GM18511 (cell line): ENCODE results near the gene DOK6.
"Not testable (repeated sequence)": the region's sequence is repeated elsewhere in the genome, so short reads cannot be mapped to it uniquely, and the experiment has no call there.

ENCODE experiments used
- ATAC-seq: cut with Tn5 transposase; IDR thresholded peaks from one replicate; pipeline ENCODE4 v1.9.1; 2021; ENCODE audit warnings: mild to moderate bottlenecking, moderate library complexity; ENCODE audit not compliant: unreplicated experiment

DOK6 gene

DNA sequence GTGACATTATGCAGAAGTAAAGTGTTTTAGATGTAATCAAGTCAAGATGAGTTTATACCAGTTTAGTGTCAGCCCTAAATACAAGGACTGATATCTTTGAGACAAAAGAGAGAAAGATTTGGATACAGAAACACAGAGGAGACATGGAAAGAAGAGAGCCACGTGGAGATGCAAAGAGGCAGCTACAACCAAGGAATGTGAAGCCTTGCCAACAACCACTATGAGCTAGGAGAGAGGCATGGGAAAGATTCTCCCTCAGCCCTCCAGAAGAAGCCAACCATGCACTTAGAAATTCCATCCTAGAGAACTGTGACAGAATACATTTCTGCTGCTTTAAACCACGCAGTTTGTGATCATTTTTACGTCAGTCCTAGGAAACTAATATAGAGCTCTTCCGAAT, 217.2 kb downstream of the DOK6 start:
- ATAC-seq = no peak

GRCh38 chr18:69622184-69622583, 221.5 kb downstream of the DOK6 start:
- ATAC-seq = no peak

- ATAC-seq = no peak
These were observed 222.3 kb downstream of the DOK6 start for GRCh38 chr18:69622961-69623360.

DNA sequence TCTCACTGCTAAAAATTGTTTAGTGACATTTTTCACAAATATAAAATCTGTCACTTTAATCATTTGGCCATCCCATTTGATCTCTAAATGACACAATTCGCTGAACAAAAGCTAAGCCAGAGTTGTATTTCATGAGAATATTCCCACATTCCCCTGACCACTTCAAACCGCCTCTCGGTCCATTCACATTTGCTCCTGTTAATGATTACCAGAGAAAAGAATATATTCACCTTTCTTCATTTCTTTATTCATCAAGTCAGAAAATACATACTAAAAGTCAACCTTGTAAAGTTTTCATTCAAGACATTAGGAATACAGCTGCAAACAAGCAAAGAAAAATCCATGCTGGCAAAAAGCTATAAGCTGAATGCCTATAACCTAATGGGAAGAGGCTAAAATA, 225.5 kb downstream of the DOK6 start:
- no peak for ATAC-seq

- no peak for ATAC-seq
These were observed 226.1 kb downstream of the DOK6 start for GRCh38 chr18:69626643-69627242.

DNA sequence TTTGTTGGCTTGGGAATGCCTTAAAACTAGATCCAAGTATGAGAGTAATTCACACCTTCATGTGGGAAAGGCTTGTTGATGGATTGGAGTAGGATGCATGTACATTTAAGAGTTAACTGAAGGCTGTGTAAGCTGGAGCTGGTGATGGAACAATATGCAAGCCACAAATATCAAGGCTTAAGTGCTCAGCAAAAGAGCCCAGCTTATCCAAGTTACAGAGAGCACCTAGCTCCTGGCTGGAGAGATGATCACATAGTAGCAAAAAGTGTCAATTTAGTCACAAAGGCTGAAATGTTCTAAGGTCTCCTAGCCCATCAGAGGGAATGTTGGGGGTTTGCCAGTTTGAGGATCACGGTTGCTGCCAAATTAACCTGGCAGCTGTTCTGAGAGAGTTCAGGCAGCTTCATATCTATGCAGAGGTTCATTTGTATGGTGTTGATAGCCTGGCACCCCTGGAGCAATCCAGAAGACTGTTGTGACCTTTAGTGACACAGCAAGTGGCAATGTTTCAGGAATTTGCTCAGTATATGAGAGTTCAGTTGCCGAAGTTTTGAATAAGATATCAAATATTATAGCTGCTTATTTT, 228.2 kb downstream of the DOK6 start:
- ATAC-seq = no peak

DNA sequence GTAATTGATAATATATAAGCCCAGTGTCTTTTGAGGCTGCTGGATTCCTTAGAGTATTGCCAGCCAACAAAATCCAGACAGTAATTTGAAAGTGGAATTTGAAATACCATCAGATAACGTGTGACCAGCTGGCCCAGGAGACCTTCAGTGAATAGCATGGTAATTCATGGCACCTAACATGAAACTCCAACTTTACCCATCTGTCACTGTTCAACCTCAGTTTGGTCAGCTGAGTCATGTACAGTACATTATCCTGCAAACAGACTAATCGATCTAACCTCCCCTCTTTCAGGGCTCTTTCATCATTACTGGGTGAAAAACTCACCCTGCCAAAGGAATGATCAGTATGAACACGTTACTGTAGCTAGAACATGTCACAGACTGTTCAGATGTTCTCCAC, 230.6 kb downstream of the DOK6 start:
- ATAC-seq = no peak

DNA sequence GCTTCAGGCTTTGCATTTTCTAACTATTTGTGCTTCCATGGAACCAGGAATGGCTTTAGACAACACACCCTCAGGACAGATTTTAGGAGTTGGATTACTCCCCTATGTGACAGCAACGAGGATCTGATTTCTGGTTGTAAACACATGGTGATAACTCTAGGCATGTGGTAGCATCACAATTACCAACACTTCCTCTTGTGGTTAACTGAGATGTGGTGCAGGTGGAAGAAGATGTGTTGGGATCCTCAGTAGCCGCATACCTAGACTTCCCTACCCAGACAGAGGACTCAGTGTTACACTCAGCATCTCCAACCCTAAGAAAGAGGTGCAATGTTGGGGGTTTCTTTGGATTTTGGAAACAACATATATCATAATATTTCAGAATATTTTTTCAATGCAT, 234.8 kb downstream of the DOK6 start:
- no peak for ATAC-seq

DNA sequence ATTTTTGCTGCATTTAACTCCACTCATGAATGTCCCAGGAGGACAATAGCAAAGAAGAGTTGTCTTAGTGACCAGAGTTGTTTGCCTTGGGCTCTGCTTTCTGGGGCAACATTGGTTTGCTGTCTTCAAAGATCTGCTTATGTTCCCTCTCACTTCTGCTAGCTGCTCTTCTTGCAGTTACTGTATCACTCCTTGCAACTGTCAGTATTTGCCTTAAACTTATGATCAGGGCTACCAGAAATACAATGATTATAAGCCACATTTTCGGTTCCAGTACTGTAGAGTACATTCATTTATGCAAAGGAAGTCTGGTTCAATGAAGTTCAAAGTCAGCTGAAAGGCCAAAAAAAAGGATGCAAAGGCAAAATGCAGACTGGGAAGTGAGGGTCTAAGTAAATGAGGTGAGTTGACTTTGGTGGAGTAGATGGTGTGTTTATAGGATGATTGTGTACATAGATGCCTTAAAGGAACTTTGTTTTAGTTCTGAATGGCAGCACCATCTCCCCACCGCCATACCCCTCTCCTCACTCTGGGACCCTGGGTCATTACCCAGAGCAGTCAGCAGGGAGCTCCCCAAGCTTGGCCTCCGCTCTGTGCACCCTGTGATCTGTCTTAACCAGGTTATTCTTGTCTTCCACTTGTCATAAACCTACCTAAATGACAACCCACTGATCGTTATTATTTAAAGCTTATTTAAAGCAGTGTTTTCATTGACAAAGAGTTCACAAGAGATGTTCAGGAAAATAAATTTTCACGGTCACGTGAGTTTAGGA, 236.0 kb downstream of the DOK6 start:
- no peak for ATAC-seq

DNA sequence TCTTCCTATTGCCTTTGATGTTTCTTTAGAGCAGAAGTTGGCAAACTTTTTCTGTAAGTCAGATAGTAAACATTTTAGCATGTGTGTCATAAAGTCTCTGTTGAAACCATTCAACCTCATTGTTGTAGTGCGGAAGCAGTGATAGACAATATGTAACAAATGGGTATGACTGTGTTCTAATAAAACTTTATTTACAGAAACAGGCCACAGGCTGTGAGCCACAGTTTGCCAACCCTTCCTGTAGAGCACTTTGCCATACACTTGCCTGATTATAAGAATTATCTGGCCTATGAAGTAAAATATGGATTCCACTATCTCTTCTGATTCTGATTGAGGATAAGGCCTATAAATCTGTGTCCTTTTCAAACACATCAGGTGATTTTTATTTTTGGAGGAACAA, 237.4 kb downstream of the DOK6 start:
- no peak for ATAC-seq

DNA sequence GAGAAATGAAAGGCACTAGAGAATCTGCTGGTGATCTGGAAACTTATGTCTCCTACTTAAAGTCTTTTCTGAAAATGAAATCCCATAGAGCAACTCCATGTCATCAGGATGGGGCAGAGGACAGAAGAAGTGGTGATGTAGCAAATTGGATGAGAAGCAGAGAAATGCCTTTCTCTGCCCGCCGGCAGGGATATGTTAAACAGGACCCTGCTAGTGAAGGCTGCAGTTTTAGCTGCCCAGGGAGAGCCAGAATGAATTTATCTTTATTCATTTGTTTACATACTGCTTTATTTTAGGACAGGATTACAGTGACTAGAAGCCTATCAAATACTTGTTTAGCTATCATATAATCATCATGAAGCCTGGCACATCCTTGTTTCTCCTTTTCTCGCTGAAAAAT, 247.0 kb downstream of the DOK6 start:
- ATAC-seq = no peak

- ATAC-seq = no peak
These were observed 247.8 kb downstream of the DOK6 start for GRCh38 chr18:69648486-69648885.

- ATAC-seq = no peak
These were observed 249.0 kb downstream of the DOK6 start for GRCh38 chr18:69649684-69650083.

GRCh38 chr18:69651243-69651642, 250.6 kb downstream of the DOK6 start:
- ATAC-seq = no peak

- no peak for ATAC-seq
These were observed 255.1 kb downstream of the DOK6 start for GRCh38 chr18:69655816-69656215.

DNA sequence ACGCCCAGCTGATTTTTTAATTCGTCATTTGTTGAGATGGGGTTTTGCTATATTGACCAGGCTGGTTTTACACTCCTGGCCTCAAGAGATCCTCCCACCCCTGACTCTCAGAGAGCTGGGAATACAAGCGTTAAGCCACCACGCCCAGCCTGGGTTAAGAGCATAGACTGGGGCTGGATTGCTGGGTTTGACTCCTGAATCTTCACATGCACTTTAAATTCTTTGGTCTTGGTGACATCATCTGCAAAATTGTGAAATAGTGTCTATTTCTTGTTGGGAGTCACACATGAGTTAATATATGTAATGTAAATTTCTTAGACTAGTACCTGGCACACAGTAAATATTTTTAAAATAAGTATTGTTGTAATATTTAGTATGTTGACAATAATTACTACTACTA, 257.4 kb downstream of the DOK6 start:
- no peak for ATAC-seq

- ATAC-seq = no peak
These were observed 258.0 kb downstream of the DOK6 start for GRCh38 chr18:69658685-69659084.

DNA sequence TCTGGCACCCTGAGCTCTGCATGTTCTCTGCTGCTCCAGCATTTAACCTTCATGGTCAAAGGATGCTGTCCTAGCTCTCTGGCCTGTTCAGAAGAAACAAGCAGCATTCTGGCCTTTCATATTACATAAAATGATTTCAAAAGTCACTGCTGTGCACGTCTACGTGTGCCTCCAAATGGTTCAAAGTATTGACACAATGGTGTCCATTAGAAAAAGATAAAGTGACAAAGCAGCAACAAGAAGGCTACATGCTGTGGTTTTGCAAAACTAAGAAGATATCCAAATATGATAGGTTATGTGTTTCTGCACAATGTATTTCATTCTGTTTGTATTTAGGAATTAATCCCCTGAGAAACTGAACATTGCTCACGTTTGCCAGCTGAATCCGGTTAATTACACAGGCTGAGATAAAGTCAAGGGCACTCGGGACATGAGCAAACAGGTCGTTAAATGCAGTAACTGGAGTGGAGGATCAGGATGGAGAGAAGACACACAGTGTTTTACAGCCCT, 258.5 kb downstream of the DOK6 start:
- no peak for ATAC-seq

- ATAC-seq = not testable (repeated sequence)
These were observed 261.4 kb downstream of the DOK6 start for GRCh38 chr18:69662090-69662489.

DNA sequence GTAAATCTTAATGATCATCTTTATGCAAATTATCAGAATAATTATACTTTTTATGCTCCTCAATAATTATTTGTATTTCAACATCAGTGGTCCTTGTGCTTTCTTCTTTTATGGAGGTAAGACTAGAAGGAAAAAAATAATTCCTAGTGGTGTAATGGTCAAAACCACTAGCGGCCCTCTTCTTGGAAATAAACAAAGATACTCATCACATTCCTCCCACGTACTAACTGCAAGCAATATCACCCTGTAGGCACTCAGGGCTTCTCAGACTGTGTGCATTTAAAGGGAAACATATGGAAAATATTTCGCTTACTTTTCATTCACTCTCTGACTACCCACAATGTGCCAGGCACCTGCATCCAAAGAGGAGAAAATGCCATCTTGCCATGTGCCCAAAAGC, 263.7 kb downstream of the DOK6 start:
- ATAC-seq = no peak

DNA sequence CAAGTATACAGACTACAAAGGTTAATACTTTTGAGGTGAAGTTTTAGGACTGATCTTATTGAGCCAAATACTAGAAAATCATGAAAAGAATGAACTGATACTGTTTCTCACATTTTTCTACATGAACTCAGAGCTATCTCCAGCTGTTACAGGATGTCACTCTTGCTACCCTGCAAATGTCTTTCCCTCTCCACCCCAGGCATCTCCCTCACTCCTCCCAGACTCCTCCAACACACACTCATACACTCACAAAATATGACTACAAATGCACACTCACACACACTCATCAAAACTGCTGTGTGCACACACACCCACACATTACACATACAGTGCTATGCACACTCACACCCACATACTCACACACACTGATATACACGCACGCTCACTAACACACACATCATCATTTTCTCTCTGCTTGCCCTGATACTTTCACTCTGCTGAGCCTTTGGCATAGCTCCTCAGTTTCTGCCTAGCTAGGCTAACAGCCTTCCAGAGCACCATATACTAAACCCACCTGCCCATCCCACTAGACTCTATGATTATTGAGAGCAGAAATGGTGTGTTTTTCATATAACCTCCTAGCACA, 273.7 kb downstream of the DOK6 start:
- no peak for ATAC-seq

DNA sequence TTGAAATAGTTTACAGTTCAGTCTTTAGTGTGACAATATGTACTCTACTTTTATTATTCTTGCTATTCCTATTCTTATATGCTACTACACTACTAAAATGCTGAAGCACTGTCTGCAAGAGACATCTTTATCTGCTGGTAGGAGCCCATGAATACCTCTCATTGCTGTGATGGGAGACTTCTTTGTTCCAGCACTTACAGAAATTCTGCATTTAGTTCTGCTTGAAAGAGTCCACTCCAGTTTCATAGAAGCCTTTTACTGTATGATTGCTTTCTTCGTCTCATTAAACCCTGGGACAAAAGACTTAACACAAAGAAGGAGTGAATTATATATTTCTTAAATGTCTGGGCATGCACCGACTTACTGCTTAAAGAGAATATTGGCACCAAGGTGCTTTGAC, 274.3 kb downstream of the DOK6 start:
- ATAC-seq = no peak
